Memory B cell (primary cell): ENCODE data around the gene PDE11A.
"Not testable (repeated sequence)": the region's sequence is repeated elsewhere in the genome, so short reads cannot be mapped to it uniquely, and the experiment has no call there.

ENCODE experiments used
- ATAC-seq: fragments of 150-1000 bp; cut with Tn5 transposase; 2 replicates; pipeline ENCODE4 v1.10.0; 2021; ENCODE audit warnings: low read depth, mild to moderate bottlenecking, moderate library complexity
- DNase-seq, 2 donors: peaks; one replicate each; pipeline ENCODE4 v3.0.0; 2022; ENCODE audit warnings: low spot score in 2 of 2
- H3K27ac Mint-ChIP-seq: one replicate; pipeline ENCODE4 v1.8.0; 2022; ENCODE audit warnings: mild to moderate bottlenecking, moderate library complexity, mixed read lengths
- H3K27me3 Mint-ChIP-seq: one replicate; pipeline ENCODE4 v1.8.0; 2022; ENCODE audit warnings: mixed read lengths
- H3K36me3 Mint-ChIP-seq: one replicate; pipeline ENCODE4 v1.8.0; 2022; ENCODE audit warnings: mild to moderate bottlenecking, mixed read lengths
- H3K4me1 Mint-ChIP-seq: one replicate; pipeline ENCODE4 v1.8.0; 2022; ENCODE audit warnings: mixed read lengths
- H3K4me3 Mint-ChIP-seq: one replicate; pipeline ENCODE4 v1.8.0; 2022; ENCODE audit warnings: mild to moderate bottlenecking, moderate library complexity, mixed read lengths
- H3K9me3 Mint-ChIP-seq: one replicate; pipeline ENCODE4 v1.8.0; 2022; ENCODE audit warnings: mixed read lengths

PDE11A gene

GRCh38 chr2:177952151-177952550 lies 120.4 kb downstream of the PDE11A start:
- Mint-ChIP-seq H3K27me3 (peaks cover 2% of the 10 kb centered on the region), H3K27ac (no peak overlapping the region), H3K36me3 (no peaks in the 10 kb centered on the region), H3K4me1 (no peaks in the 10 kb centered on the region), H3K9me3 (no peaks in the 10 kb centered on the region), H3K4me3 (no peak overlapping the region)
- DNase-seq (no peak), ATAC-seq (no peak)

GRCh38 chr2:177947598-177947997 lies 125.0 kb downstream of the PDE11A start:
- H3K27ac Mint-ChIP-seq, DNase-seq, H3K36me3 Mint-ChIP-seq, H3K9me3 Mint-ChIP-seq, ATAC-seq, H3K4me1 Mint-ChIP-seq, H3K27me3 Mint-ChIP-seq, H3K4me3 Mint-ChIP-seq: not testable (repeated sequence)

DNA sequence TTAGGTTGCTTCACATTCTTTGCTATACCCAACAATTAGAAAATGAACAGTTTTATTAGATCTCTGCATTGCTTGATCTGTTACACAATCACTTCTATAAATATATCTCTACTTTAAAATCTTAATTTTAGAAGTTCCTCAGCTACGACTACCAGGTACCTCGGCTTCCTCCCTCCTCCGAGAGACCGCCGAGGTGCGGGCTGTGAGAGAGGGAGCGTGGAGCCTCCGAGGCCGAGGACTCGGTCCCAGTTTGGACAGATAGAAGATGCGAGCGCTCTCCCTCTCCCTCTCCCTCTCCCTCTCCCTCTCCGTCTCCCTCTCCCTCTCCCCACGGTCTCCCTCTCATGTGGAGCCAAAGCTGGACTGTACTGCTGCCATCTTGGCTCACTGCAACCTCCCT lies 128.0 kb downstream of the PDE11A start:
- H3K4me1 Mint-ChIP-seq, H3K9me3 Mint-ChIP-seq, H3K27me3 Mint-ChIP-seq, H3K4me3 Mint-ChIP-seq, ATAC-seq, H3K27ac Mint-ChIP-seq, H3K36me3 Mint-ChIP-seq, DNase-seq: not testable (repeated sequence)

- Mint-ChIP-seq H3K27ac (no peak overlapping the region), H3K27me3 (no peaks in the 10 kb centered on the region), H3K9me3 (peaks cover 2% of the 10 kb centered on the region), H3K4me1 (no peaks in the 10 kb centered on the region), H3K4me3 (no peak overlapping the region), H3K36me3 (no peaks in the 10 kb centered on the region)
- no peak for ATAC-seq
- no peak for DNase-seq
Measured at GRCh38 chr2:177942731-177943130, 129.8 kb downstream of the PDE11A start.

- Mint-ChIP-seq H3K27me3 (no peaks in the 10 kb centered on the region), H3K9me3 (peaks cover 4% of the 10 kb centered on the region), H3K36me3 (no peaks in the 10 kb centered on the region), H3K4me1 (no peaks in the 10 kb centered on the region), H3K27ac (no peak overlapping the region), H3K4me3 (no peak overlapping the region)
- no peak for DNase-seq
- no peak for ATAC-seq
Measured at GRCh38 chr2:177939211-177939610, 133.4 kb downstream of the PDE11A start.

DNA sequence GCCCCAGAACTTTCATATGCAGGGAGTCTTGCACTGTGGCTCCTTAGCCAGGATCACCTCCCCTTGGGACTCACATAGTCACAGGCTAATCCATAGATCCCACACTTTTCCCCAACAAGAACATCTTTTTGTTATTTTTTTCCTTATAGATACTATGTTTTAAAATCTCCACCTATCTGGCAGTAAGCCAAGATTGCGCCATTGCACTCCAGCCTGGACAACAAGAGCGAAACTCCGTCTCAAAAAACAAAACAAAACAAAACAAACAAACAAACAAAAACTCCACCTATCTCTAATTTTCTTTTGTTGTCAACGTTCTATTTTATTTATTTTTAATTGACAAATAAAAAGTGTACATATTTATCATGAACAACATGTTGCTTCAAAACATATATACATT lies 141.7 kb downstream of the PDE11A start:
- ATAC-seq: no peak
- H3K4me1 Mint-ChIP-seq: no peaks in the 10 kb centered on the region

GRCh38 chr2:177929662-177930522 lies 142.7 kb downstream of the PDE11A start:
- no peak for DNase-seq
- no peak for ATAC-seq
- Mint-ChIP-seq H3K27ac (no peak overlapping the region), H3K4me3 (no peak overlapping the region), H3K36me3 (no peaks in the 10 kb centered on the region), H3K27me3 (peaks cover 4% of the 10 kb centered on the region), H3K4me1 (no peaks in the 10 kb centered on the region), H3K9me3 (peaks cover 1% of the 10 kb centered on the region)

More for the DNA sequence above, 141.7 kb downstream of the PDE11A start:
- Mint-ChIP-seq H3K27me3 (peaks cover 4% of the 10 kb centered on the region), H3K4me3 (no peak overlapping the region), H3K27ac (no peak overlapping the region), H3K9me3 (peaks cover 2% of the 10 kb centered on the region), H3K36me3 (no peaks in the 10 kb centered on the region)
- no peak for DNase-seq

DNA sequence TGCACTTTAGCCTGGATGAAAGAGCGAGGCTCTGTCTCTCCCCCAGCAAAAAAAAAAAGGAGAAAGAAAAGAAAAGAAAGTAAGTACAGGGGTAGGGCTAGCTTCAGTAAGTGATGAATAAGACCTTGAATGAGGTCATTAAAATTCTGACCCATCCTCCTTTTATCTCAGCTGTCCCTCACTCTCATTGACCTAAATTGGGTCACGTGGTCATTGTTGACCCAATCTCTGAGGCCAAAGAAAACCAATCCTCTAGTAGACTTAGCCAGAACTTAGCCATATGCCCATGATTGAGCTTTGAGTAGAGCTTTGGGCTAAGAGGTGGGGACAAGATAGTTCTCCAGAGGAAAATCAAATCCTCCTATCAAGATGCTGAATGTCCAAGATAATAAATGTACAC lies 149.3 kb downstream of the PDE11A start:
- Mint-ChIP-seq H3K27ac (no peak overlapping the region), H3K4me3 (no peak overlapping the region), H3K27me3 (peaks cover 5% of the 10 kb centered on the region), H3K9me3 (peaks cover 2% of the 10 kb centered on the region), H3K36me3 (no peaks in the 10 kb centered on the region), H3K4me1 (no peaks in the 10 kb centered on the region)
- DNase-seq: no peak
- no peak for ATAC-seq

GRCh38 chr2:177921726-177922125 lies 150.9 kb downstream of the PDE11A start:
- H3K9me3 Mint-ChIP-seq: peaks cover 2% of the 10 kb centered on the region
- ATAC-seq (no peak), DNase-seq (no peak)
- peaks cover 5% of the 10 kb centered on the region for H3K27me3 Mint-ChIP-seq
- H3K4me3 Mint-ChIP-seq: no peak overlapping the region
- H3K27ac Mint-ChIP-seq: no peak overlapping the region
- no peaks in the 10 kb centered on the region for H3K4me1 Mint-ChIP-seq
- H3K36me3 Mint-ChIP-seq: no peaks in the 10 kb centered on the region

- no peak overlapping the region for H3K4me3 Mint-ChIP-seq
- DNase-seq: no peak
- no peak for ATAC-seq
- no peak overlapping the region for H3K27ac Mint-ChIP-seq
- H3K27me3 Mint-ChIP-seq: peaks cover 8% of the 10 kb centered on the region
- H3K4me1 Mint-ChIP-seq: no peaks in the 10 kb centered on the region
- H3K36me3 Mint-ChIP-seq: no peaks in the 10 kb centered on the region
- no peaks in the 10 kb centered on the region for H3K9me3 Mint-ChIP-seq
Measured at GRCh38 chr2:177917169-177917568, 155.4 kb downstream of the PDE11A start.

DNA sequence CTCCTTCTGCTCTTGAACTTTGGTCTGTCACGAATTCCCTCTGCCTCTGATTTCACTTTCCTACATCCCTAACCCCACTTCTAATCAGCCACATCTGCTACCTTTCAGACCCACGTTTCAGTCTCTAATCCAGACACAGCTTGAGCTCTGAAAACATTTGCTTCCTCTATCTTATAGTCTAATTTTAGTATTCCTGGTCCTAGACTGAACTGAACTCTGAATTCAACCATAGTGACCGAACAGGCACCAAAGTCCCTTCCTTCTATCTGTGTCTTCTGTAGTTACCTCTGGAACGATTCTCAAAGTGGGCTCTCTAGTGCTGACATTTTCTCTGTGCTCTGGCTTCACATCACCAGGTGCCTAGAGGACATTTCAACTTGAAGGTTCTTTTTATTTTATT lies 156.2 kb downstream of the PDE11A start:
- Mint-ChIP-seq H3K4me3 (no peak overlapping the region), H3K27ac (no peak overlapping the region), H3K4me1 (no peaks in the 10 kb centered on the region), H3K27me3 (peaks cover 8% of the 10 kb centered on the region), H3K36me3 (no peaks in the 10 kb centered on the region), H3K9me3 (no peaks in the 10 kb centered on the region)
- no peak for DNase-seq
- ATAC-seq: no peak

GRCh38 chr2:177914247-177914646 lies 158.3 kb downstream of the PDE11A start:
- ATAC-seq (no peak), DNase-seq (no peak)
- H3K4me3 Mint-ChIP-seq: no peak overlapping the region
- no peaks in the 10 kb centered on the region for H3K36me3 Mint-ChIP-seq
- H3K4me1 Mint-ChIP-seq: no peaks in the 10 kb centered on the region
- H3K27ac Mint-ChIP-seq: no peak overlapping the region
- H3K27me3 Mint-ChIP-seq: peaks cover 10% of the 10 kb centered on the region
- H3K9me3 Mint-ChIP-seq: no peaks in the 10 kb centered on the region

DNA sequence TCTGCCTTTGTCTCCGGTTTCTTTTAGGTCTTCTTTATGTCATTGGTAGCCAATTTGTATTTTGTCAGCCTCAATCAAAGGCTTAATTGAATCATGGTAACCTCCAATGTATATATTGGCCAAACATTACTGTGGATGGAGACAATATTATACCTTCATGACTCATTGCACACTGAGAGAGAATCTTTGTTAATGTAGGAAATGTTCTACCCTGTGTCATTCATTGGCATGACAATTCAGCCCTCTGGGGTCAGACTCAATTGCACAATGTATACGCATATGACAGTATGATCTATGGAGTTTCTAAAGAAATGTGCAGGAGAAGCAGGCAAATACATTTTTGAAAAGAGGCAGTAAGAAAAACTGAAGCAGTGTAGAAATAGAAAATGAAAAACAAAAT lies 162.6 kb downstream of the PDE11A start:
- no peak overlapping the region for H3K4me3 Mint-ChIP-seq
- no peak for DNase-seq
- H3K4me1 Mint-ChIP-seq: no peaks in the 10 kb centered on the region
- H3K27me3 Mint-ChIP-seq: peaks cover 2% of the 10 kb centered on the region
- ATAC-seq: no peak
- no peaks in the 10 kb centered on the region for H3K9me3 Mint-ChIP-seq
- H3K36me3 Mint-ChIP-seq: no peaks in the 10 kb centered on the region
- no peak overlapping the region for H3K27ac Mint-ChIP-seq

DNA sequence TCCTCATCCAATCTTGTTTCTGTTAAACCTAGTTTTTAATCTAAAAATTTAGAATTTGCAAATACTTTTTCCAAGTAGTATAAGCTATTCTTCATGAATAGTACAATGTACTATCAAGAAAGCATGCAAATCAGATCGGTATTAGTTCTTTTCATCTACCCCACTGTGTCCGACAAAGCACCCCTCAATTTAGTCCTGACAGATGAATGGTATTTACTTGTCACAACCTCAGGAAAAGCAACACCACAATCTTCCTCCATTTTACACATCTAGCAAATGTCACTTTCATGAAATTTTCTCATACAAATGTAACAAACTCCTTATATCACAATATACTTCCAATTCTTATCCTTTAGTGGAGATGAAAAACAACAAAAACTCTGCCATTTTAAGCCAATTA lies 163.8 kb downstream of the PDE11A start:
- Mint-ChIP-seq H3K27ac (no peak overlapping the region), H3K27me3 (peaks cover 2% of the 10 kb centered on the region), H3K36me3 (no peaks in the 10 kb centered on the region), H3K4me3 (no peak overlapping the region), H3K9me3 (no peaks in the 10 kb centered on the region), H3K4me1 (no peaks in the 10 kb centered on the region)
- DNase-seq: no peak
- ATAC-seq: no peak

DNA sequence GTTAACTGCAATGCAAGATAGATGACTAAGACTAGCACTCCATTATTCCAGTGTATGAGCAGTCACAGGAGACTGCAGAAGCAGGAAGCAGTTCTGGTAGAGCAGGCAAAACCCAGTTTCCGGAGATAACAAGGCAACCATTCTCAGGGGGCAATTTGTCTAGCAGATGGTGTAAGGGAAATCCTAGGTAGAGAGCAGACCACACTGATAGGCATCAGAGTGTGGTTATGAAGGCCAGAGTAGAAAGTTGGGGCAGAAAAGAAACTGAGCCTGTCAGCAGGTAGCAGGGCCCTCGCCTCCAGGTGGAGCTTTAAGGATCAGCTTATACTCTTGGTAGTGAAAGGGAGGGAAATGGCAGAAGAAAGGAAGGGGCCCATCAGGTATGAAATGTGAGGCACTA lies 164.4 kb downstream of the PDE11A start:
- H3K4me3 Mint-ChIP-seq: no peak overlapping the region
- peaks cover 5% of the 10 kb centered on the region for H3K27me3 Mint-ChIP-seq
- H3K27ac Mint-ChIP-seq: no peak overlapping the region
- ATAC-seq (no peak), DNase-seq (no peak)
- no peaks in the 10 kb centered on the region for H3K9me3 Mint-ChIP-seq
- H3K4me1 Mint-ChIP-seq: no peaks in the 10 kb centered on the region
- H3K36me3 Mint-ChIP-seq: no peaks in the 10 kb centered on the region
